ENCODE measurements around the gene AP3S2. TPM values are rescaled to one million over a fixed set of nuclear protein-coding genes. Genes with fewer than 3 reads are reported as not detected.

The AP3S2 gene
- total and polyA plus RNA-seq, 7 donors = 24.1 to 88.5 (median 33.5) TPM

- Histone ChIP-seq H3K4me3 (no peak overlapping the region), H3K27ac (no peak overlapping the region), H3K9me3 (no peaks in the 10 kb centered on the region), H3K36me3 (peaks cover 17 to 39% (median 18%) of the 10 kb centered on the region in 4 donors), H3K4me1 (peaks cover 0 to 16% (median 15%) of the 10 kb centered on the region in 4 donors), H3K27me3 (no peaks in the 10 kb centered on the region)
- intact Hi-C loops (cut with DNase I) = loop anchor here (10.0 kb wide), 1 partner anchor 66 kb away; no protein-coding TSS in a partner anchor
- WGBS, 2 donors = 95 to 96% methylated on average over 12 of the region's 12 CpGs
- TF ChIP-seq POLR2A (IDR thresholded peaks at IDR 0.05) (no peak), POLR2AphosphoS5 (IDR thresholded peaks at IDR 0.05) (no peak), EP300 (IDR thresholded peaks at IDR 0.05) (no peak)
- TF ChIP-seq, protein P1, sequence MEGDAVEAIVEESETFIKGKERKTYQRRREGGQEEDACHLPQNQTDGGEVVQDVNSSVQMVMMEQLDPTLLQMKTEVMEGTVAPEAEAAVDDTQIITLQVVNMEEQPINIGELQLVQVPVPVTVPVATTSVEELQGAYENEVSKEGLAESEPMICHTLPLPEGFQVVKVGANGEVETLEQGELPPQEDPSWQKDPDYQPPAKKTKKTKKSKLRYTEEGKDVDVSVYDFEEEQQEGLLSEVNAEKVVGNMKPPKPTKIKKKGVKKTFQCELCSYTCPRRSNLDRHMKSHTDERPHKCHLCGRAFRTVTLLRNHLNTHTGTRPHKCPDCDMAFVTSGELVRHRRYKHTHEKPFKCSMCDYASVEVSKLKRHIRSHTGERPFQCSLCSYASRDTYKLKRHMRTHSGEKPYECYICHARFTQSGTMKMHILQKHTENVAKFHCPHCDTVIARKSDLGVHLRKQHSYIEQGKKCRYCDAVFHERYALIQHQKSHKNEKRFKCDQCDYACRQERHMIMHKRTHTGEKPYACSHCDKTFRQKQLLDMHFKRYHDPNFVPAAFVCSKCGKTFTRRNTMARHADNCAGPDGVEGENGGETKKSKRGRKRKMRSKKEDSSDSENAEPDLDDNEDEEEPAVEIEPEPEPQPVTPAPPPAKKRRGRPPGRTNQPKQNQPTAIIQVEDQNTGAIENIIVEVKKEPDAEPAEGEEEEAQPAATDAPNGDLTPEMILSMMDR (IDR thresholded peaks at IDR 0.05) = no peak
- no peak for DNase-seq
Observed at GRCh38 chr15:89830639-89831038, 63.2 kb downstream of the AP3S2 start.

DNA sequence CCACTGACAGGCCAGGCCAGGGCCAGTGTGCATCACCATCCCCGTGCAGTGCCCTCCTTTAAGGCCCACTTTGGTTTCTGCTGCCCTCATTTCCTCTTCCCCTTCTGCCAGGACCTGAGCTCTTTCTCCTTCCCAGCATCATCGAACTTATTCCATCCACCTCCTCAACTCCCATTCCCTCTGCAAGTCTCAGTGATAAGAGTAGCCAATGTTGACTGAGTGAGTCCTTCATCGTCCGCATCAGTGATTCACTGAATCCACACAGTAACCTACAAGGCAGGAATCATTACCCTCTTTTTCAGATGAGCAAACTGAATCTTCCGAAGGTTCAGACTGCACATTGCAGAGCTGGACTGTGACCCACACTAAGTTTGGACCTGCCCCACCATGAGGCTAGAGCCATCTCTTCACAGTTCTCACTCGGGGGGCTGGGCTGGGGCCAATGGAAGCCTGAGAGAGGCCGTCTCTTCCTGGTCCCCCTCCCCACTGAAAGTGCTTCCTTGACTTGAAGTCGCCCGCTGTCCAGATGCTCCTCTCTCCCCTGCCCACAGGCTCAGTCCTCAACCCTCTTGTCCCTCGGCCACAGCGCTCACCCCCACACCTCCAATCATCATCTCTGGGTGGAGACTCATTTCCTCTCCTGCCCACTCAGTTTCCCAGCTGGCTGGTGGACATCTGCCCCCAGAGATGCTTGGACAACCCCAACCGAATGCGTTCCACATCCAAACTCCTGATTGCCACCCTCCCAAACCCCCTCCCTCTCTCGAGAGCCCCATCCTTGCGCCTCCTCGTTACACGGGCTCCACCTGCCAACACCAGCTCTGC, 64.0 kb downstream of the AP3S2 start:
- H3K27me3 ChIP-seq = no peaks in the 10 kb centered on the region
- H3K4me1 ChIP-seq = peaks cover 0 to 16% (median 15%) of the 10 kb centered on the region in 4 donors
- H3K27ac ChIP-seq = no peak overlapping the region
- 91 to 93% methylated on average over 17 of the region's 17 CpGs for WGBS, 2 donors
- H3K4me3 ChIP-seq = no peak overlapping the region
- H3K36me3 ChIP-seq = peaks cover 11 to 31% (median 13%) of the 10 kb centered on the region in 4 donors
- H3K9me3 ChIP-seq = no peaks in the 10 kb centered on the region
- DNase-seq = no peak
- TF ChIP-seq, protein P1 (IDR thresholded peaks at IDR 0.05) = no peak
- TF ChIP-seq POLR2A (IDR thresholded peaks at IDR 0.05) = no peak
- no peak for TF ChIP-seq EP300 (IDR thresholded peaks at IDR 0.05)
- no peak for TF ChIP-seq POLR2AphosphoS5 (IDR thresholded peaks at IDR 0.05)
- intact Hi-C loops (cut with DNase I) = loop anchor here (10.0 kb wide), 1 partner anchor 65 kb away; no protein-coding TSS in a partner anchor

GRCh38 chr15:89829161-89829560, 64.6 kb downstream of the AP3S2 start:
- Histone ChIP-seq H3K27ac (no peak overlapping the region), H3K4me3 (no peak overlapping the region), H3K9me3 (no peaks in the 10 kb centered on the region), H3K36me3 (peaks cover 5 to 24% (median 7%) of the 10 kb centered on the region in 4 donors), H3K4me1 (peaks cover 0 to 16% (median 15%) of the 10 kb centered on the region in 4 donors), H3K27me3 (no peaks in the 10 kb centered on the region)
- DNase-seq = no peak
- intact Hi-C loops (cut with DNase I) = no loop called here
- WGBS, 2 donors = 75 to 81% methylated on average over 8 of the region's 8 CpGs
- TF ChIP-seq POLR2AphosphoS5 (IDR thresholded peaks at IDR 0.05) (no peak), POLR2A (IDR thresholded peaks at IDR 0.05) (no peak), EP300 (IDR thresholded peaks at IDR 0.05) (no peak)
- TF ChIP-seq, protein P1 (IDR thresholded peaks at IDR 0.05) = no peak

DNA sequence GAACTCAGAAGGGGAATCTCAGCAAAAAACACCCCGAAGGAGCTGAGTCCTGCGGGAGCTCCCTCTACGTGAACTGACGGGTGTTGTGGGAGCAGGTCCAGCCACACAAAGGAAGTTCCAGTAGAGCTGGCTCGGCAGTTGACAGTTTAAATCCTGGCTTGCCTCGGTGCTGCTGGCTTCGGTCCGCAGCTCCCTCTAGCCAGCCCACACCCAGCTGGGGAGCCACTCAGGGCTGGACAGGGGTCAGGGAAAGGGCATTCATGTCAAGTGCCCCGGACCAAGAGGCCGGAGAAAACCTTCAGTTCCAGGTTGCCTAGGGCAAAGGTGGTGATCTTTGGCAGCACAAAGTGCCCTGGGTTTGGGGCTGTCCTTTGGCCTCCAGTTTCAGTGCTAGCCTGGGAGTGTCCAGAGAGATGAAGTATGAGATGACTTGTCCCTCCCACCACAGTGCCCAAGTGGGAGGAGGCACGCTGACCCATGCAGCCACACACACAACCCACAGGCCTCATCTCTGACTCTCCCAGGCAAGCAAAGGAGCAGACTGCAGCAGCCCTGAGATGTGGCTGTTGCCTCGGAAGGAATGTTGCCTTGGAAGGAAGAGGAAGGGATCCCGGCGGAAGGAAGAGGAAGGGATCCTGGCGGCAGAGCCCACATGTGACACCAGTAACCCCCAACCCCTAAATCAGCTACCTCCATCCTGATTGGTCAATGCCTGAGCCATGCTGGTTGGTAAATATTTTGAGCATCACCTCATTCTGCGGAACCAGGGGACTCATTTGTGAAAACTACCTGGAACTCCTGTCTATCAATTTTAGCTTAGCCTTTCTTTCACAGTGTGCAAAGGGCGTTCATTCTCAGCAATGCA, 65.3 kb downstream of the AP3S2 start:
- peak; percentile 83 for DNase-seq
- intact Hi-C loops (cut with DNase I) = no loop called here
- H3K27me3 ChIP-seq = no peaks in the 10 kb centered on the region
- peak overlapping the region; percentile 6 to 58 (median 28) for H3K27ac ChIP-seq
- TF ChIP-seq, protein P1 (IDR thresholded peaks at IDR 0.05) = no peak
- TF ChIP-seq EP300 (IDR thresholded peaks at IDR 0.05) (no peak), POLR2A (IDR thresholded peaks at IDR 0.05) (no peak), POLR2AphosphoS5 (IDR thresholded peaks at IDR 0.05) (no peak)
- no peaks in the 10 kb centered on the region for H3K9me3 ChIP-seq
- no peak overlapping the region for H3K4me3 ChIP-seq
- WGBS, 2 donors = 42 to 63% methylated on average over 17 of the region's 17 CpGs
- H3K36me3 ChIP-seq = peaks cover 0 to 18% (median under 1%) of the 10 kb centered on the region in 4 donors
- peaks cover 0 to 16% (median 15%) of the 10 kb centered on the region in 4 donors for H3K4me1 ChIP-seq
